NCI-H1694 treated with DMSO at 0.1 percent for 48 hours (cell line): Measurements from ENCODE around the gene SARDH.
A peak's percentile ranks its signal among the peaks of the same experiment; 100 is the strongest.

Experiments
- DNase-seq: peaks from one replicate; lab custom pipeline; 2025; lab: John Stamatoyannopoulos, UW

The SARDH gene

GRCh38 chr9:133669182-133669801 is 68.9 kb downstream of the SARDH start:
- no peak for DNase-seq

- DNase-seq = no peak
These were observed 70.2 kb downstream of the SARDH start for GRCh38 chr9:133667759-133668450.

- DNase-seq = no peak
These were observed 71.3 kb downstream of the SARDH start for GRCh38 chr9:133666845-133667244.

GRCh38 chr9:133666387-133666786 is 71.8 kb downstream of the SARDH start:
- no peak for DNase-seq

GRCh38 chr9:133665535-133665934 is 72.6 kb downstream of the SARDH start:
- no peak for DNase-seq

- DNase-seq = no peak
These were observed 73.1 kb downstream of the SARDH start for GRCh38 chr9:133665096-133665495.

GRCh38 chr9:133664173-133665050 is 73.7 kb downstream of the SARDH start:
- DNase-seq = peak; percentile 44

- DNase-seq = no peak
These were observed 76.2 kb downstream of the SARDH start for GRCh38 chr9:133661846-133662540.

- no peak for DNase-seq
These were observed 78.6 kb downstream of the SARDH start for GRCh38 chr9:133659516-133659915.

GRCh38 chr9:133658442-133659431 is 79.4 kb downstream of the SARDH start:
- peak; percentile 68 for DNase-seq

- peak; percentile 61 for DNase-seq
These were observed 81.0 kb downstream of the SARDH start for GRCh38 chr9:133657120-133657661.

- DNase-seq = no peak
These were observed 81.7 kb downstream of the SARDH start for GRCh38 chr9:133656211-133657119.

GRCh38 chr9:133655701-133656100 is 82.5 kb downstream of the SARDH start:
- no peak for DNase-seq

GRCh38 chr9:133654736-133655657 is 83.2 kb downstream of the SARDH start:
- DNase-seq = no peak

GRCh38 chr9:133653638-133654037 is 84.5 kb downstream of the SARDH start:
- no peak for DNase-seq

- no peak for DNase-seq
These were observed 88.1 kb downstream of the SARDH start for GRCh38 chr9:133650026-133650425.

GRCh38 chr9:133649194-133649593 is 89.0 kb downstream of the SARDH start:
- no peak for DNase-seq

GRCh38 chr9:133647765-133648469 is 90.2 kb downstream of the SARDH start:
- DNase-seq = no peak
